ENCODE results near the gene ABHD15.
A peak's percentile ranks its signal among the peaks of the same experiment; 100 is the strongest.

ABHD15 gene

GRCh38 chr17:29589524-29590410, 22.9 kb upstream of the ABHD15 start, which contains the start of gene GIT1:
Gene GIT1, minus strand, starts transcription at chr17:29589648. Its CDS starts 270 bp downstream, at chr17:29589378.
- peak within 1 kb of the TSS; percentile 99 for H3K4me3 ChIP-seq
- no peak for TF ChIP-seq CTCF (IDR thresholded peaks at IDR 0.05)
- peak within 1 kb of the TSS; percentile 74 to 96 for H3K27ac ChIP-seq
- DNase-seq (ENCODE audit: low spot score) = no peak

DNA sequence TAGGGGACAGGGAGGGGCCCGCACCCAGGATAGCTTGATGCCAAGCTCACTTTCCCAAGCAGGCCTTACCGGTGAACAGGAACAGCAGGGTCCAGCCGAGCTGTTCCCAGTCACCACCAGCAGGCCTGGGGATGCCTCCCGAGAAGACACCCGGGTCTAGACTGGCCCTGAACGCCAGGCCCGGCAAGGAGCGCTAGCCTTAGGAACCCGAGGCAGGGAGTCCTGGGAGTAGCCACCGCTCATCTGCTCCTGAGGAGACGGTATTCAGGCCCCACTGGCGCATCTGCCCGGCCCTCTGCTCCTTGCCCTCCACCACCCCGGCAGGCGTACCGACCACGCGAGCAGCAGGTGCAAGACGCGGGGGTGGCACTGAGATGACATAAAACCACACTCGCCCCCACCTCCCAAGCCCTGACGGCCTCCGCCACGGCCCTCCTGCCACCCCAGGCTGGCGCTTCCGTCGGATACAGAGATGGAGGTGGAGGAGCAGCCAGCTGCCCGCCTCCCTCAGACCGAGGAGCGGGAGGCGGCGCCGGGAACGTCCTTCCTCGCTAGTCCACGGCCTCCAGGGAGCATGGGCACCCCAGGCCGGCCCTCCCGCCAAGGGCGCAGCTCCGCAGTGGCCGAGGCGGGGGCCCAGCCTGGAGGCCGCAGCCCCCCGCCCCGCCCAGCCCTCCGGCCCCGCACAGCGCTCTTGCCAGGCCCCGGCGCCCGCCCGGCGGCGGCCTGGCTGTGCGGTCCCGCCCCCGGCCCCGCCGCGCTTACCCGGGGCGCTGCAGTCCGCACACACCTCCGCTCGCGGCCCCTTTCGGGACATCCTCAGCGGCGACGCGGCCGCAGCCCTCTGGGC, 21.9 kb upstream of the ABHD15 start:
- peak overlapping the region; percentile 74 to 96 for H3K27ac ChIP-seq
- DNase-seq (ENCODE audit: low spot score) = no peak
- H3K4me3 ChIP-seq = peak overlapping the region; percentile 99
- no peak for TF ChIP-seq CTCF (IDR thresholded peaks at IDR 0.05)

- H3K27ac ChIP-seq = peak overlapping the region; percentile 74 to 96
- no peak for DNase-seq (ENCODE audit: low spot score)
- TF ChIP-seq CTCF (IDR thresholded peaks at IDR 0.05) = no peak
Measured at GRCh38 chr17:29588017-29588561, 21.3 kb upstream of the ABHD15 start.

DNA sequence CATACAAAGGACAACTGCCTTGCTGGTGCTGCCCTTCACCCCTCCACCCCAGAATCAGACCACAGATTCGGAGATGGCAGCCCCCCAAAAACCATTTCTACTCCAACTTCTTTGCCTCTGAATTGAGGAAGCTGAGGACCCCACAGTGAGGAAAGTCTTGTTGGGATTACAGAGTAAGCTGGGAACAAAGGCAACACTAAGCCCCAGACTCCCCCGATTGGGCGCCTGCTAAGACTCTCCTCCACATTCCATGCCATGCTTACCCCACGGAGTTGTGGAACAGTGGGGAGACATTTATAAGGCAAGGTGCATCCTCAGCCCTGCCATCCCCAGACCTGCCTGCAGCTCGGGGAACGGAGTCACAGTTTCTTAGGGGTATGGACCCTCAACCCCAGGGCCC, 20.8 kb upstream of the ABHD15 start:
- no peak for TF ChIP-seq CTCF (IDR thresholded peaks at IDR 0.05)
- H3K27ac ChIP-seq = peak overlapping the region in 1 of 2 donors; percentile 96
- H3K4me3 ChIP-seq = peak overlapping the region; percentile 99
- DNase-seq (ENCODE audit: low spot score) = no peak

More at GRCh38 chr17:29588017-29588561, 21.3 kb upstream of the ABHD15 start:
- peak overlapping the region; percentile 99 for H3K4me3 ChIP-seq

- Histone ChIP-seq H3K4me3 (peak overlapping the region; percentile 99), H3K27ac (peak overlapping the region in 1 of 2 donors; percentile 96)
- DNase-seq (ENCODE audit: low spot score) = no peak
- no peak for TF ChIP-seq CTCF (IDR thresholded peaks at IDR 0.05)
Measured at GRCh38 chr17:29586676-29587469, 20.0 kb upstream of the ABHD15 start.

DNA sequence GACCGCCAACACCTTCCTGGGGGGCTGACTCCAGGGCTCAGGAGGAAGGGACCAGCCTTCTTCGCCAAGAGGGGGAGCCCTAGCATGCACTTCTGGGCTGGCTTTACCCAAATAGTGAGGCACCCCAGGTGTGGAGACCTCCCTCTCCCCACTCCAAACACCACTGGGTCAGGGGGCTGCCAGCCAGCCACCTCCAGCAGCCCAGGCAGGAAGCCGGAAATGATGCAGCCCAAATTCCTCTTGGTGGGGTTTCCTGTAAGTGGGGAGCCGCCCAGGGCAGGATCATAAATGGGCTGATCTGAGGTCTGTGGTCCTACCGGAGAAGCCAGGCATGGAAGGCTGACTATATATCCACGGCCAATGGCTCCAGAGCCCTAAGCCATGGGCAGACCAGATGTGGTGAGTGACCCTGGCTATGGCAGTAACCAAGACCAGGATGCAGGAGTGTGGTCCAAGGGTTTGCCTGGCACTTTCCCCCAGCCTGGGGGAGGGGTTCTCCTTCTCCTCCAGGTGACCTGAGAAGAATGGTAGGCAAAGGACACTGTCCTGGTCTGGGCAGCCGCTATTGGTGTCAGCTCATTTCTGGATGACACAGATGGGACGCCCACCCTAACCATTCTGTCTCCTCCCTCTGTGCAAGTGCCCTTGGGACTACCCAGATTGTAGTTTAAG, 18.4 kb upstream of the ABHD15 start:
- Histone ChIP-seq H3K27ac (peak overlapping the region; percentile 13 to 82), H3K4me3 (peak overlapping the region; percentile 55)
- DNase-seq (ENCODE audit: low spot score) = no peak
- TF ChIP-seq CTCF (IDR thresholded peaks at IDR 0.05) = no peak

Measured in coronary artery (tissue), 2 donors.